Renal cortical epithelial cell (primary cell): ENCODE measurements around the gene KRTAP5-9. TPM values are rescaled to one million over a fixed set of nuclear protein-coding genes. Genes with fewer than 3 reads are reported as not detected.
"Not testable (repeated sequence)": the region's sequence is repeated elsewhere in the genome, so short reads cannot be mapped to it uniquely, and the experiment has no call there.

Source experiments
- DNase-seq: peaks from one replicate; pipeline ENCODE4 v3.0.0-alpha.2; 2011; ENCODE audit warnings: low read depth
- total RNA-seq: library from RNA; depleted of rRNA; stranded (reverse); fragments of >200 nt; gene quantifications from 2 replicates; pipeline ENCODE4 v1.2.3, GENCODE V29; 2014

The KRTAP5-9 gene
- total RNA-seq, 1 donor from 2014 or later = not detected

- peak; percentile 4 for DNase-seq
Observed at GRCh38 chr11:71534711-71535608, 13.3 kb upstream of the KRTAP5-9 start.

GRCh38 chr11:71535825-71536224, 12.4 kb upstream of the KRTAP5-9 start:
- no peak for DNase-seq

GRCh38 chr11:71537537-71537936, 10.7 kb upstream of the KRTAP5-9 start:
- DNase-seq = no peak

- not testable (repeated sequence) for DNase-seq
Observed at GRCh38 chr11:71537977-71538665, 10.1 kb upstream of the KRTAP5-9 start, which contains the start of gene KRTAP5-8. Gene KRTAP5-8, plus strand, starts transcription at chr11:71538025. Its CDS starts 31 bp downstream, at chr11:71538056.

- DNase-seq = no peak
Observed at GRCh38 chr11:71538666-71538990, 9.6 kb upstream of the KRTAP5-9 start.

GRCh38 chr11:71539017-71539416, 9.2 kb upstream of the KRTAP5-9 start:
- DNase-seq = no peak

- not testable (repeated sequence) for DNase-seq
Observed at GRCh38 chr11:71539971-71540370, 8.2 kb upstream of the KRTAP5-9 start.

- not testable (repeated sequence) for DNase-seq
Observed at GRCh38 chr11:71540521-71541304, 7.5 kb upstream of the KRTAP5-9 start.

- DNase-seq = no peak
Observed at GRCh38 chr11:71542382-71542781, 5.8 kb upstream of the KRTAP5-9 start.

- DNase-seq = no peak
Observed at GRCh38 chr11:71542879-71543777, 5.1 kb upstream of the KRTAP5-9 start.

GRCh38 chr11:71543866-71544265, 4.4 kb upstream of the KRTAP5-9 start:
- DNase-seq = no peak

GRCh38 chr11:71544525-71545214, 3.5 kb upstream of the KRTAP5-9 start:
- no peak for DNase-seq

GRCh38 chr11:71545405-71545966, 2.7 kb upstream of the KRTAP5-9 start:
- no peak for DNase-seq

- DNase-seq = no peak
Observed at GRCh38 chr11:71548716-71549151, 514 bp downstream of the KRTAP5-9 start.

- DNase-seq = no peak
Observed at GRCh38 chr11:71551711-71552110, 3.5 kb downstream of the KRTAP5-9 start.

- no peak for DNase-seq
Observed at GRCh38 chr11:71554996-71555395, 6.8 kb downstream of the KRTAP5-9 start.

- DNase-seq = no peak
Observed at GRCh38 chr11:71555508-71555907, 7.3 kb downstream of the KRTAP5-9 start.

GRCh38 chr11:71556018-71556417, 7.8 kb downstream of the KRTAP5-9 start:
- no peak for DNase-seq

GRCh38 chr11:71557257-71557656, 9.0 kb downstream of the KRTAP5-9 start:
- no peak for DNase-seq

GRCh38 chr11:71558996-71559395, 10.8 kb downstream of the KRTAP5-9 start:
- DNase-seq = no peak
